Measurements from ENCODE around the gene MPPED1.

The MPPED1 gene

DNA sequence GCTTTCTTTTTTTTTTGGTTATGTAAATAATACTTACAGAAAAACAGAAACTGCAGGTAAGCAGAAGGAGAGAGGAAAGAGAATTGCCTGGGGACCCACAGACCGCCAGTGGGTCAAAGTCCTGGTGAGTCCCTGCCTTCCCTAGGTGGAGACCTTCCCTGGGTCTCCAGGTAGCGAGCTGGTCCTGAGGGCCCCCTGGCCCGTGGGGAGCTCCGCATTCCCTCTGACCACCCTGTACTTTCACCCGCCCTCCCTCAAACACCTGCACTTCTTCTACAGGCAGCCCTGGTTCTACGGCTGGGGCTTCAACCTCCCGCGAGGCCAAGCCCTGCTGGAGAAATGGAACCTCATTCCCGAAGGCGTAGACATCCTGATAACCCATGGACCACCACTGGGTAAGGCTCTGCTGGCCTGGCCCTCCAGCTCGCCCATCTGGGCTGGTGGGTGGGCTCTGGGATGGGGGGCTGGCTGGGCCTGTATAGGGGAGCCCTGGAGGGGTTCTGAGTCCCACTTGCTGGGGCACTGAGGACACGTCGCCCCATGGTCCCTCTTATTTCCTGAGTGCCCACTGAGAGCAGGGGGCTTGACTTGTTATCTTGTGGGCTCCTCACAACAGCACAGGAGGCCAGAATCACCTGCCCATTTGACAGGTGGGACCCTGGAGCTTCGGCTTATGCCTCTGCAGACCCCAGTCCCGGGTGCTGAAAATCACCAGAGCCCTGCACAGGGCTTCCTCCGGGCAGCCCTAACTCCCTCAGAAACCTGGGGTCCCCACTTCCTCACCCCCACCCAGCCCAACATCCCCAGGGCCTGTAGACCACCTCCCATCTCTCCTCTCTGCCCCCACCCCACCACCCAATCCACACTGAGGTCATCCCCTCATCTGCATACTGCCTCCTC, 86.4 kb downstream of the MPPED1 start:
- no peak overlapping the region for H3K9ac ChIP-seq (ENCODE audit: low read length)
- no peak overlapping the region for H3K4me3 ChIP-seq (ENCODE audit: low read depth in 1 of 2, low read length in 2 of 2)
- H3K9me3 ChIP-seq (ENCODE audit: low read length) = no peaks in the 10 kb centered on the region
- no peaks in the 10 kb centered on the region for H3K36me3 ChIP-seq (ENCODE audit: insufficient read depth, low read length)
- H3K27ac ChIP-seq (ENCODE audit: low read depth, low read length) = no peak overlapping the region
- H3K4me1 ChIP-seq (ENCODE audit: insufficient read depth, low read length) = no peaks in the 10 kb centered on the region
- H3K27me3 ChIP-seq (ENCODE audit: control insufficient read depth in 1 of 2, insufficient read depth in 2 of 2, low read length in 2 of 2) = peaks cover 0 to 5% of the 10 kb centered on the region in 2 donors

DNA sequence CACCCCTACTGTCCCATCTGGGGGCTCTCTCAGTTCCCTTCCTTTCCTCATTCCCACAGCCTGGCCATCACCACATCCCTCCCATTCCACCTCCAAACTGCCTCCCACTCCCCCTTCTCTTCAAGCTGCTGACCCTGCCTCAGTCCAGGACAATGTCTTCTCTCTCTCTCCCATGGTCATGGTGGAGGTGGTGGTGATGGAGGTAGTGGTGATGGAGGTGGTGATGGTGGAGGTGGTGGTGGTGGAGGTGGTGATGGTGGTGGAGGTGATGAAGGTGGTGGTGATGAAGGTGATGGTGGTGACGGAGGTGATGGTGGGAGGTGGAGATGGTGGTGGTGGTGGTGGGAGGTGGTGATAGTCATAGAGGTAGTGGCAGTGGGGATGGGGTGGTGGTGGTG, 87.0 kb downstream of the MPPED1 start:
- Histone ChIP-seq H3K9me3 (ENCODE audit: low read length) (no peaks in the 10 kb centered on the region), H3K4me3 (ENCODE audit: low read depth in 1 of 2, low read length in 2 of 2) (no peak overlapping the region), H3K27ac (ENCODE audit: low read depth, low read length) (no peak overlapping the region), H3K36me3 (ENCODE audit: insufficient read depth, low read length) (no peaks in the 10 kb centered on the region), H3K4me1 (ENCODE audit: insufficient read depth, low read length) (no peaks in the 10 kb centered on the region), H3K9ac (ENCODE audit: low read length) (no peak overlapping the region), H3K27me3 (ENCODE audit: control insufficient read depth in 1 of 2, insufficient read depth in 2 of 2, low read length in 2 of 2) (no peaks in the 10 kb centered on the region)

DNA sequence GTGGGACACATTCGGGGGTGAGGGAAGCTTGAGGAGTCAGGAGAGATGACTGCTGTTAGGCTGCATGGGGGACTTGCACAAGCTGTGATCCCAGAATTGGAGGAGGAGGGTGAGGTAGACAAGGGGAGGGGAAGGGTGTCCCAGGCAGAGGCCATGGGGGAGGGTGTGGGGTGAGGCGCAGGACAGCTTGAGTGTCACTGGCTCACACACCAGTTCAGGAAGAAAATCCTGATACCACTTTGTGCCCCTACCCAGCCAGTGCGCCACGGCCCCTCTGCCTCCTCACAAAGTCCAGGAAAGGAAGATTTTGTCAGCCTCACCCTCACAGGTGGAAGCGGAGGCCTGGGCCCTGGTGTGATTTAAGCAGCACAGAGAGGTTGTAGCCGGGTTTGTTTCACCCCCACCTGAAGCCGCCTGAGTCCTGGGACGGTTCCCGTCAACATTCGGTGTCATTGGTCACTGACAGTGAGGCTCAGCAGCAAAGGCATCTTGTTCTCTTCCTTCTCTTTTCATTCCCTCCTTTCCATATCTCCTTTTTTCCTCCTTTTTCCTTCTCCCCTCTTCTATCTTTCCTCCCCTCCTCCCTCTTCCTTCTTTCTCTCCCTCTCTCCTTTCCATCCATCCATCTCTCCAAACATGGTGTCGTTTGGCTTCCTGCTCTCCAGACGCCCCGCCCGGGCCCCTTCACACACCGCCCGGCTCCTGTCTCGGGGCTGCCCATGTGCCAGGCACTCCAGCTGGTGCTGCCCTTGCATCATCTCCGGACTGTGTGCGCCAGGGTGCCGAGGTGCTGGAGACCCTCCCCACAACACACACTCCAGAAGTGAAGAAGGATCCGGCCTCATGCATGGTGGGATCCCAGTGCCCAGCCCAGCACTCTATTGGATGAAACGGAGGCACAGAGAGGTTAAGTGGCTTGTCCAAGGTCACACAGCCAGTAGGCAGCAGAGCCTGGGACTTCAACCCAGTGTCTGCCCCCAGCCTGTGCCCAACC, 89.3 kb downstream of the MPPED1 start:
- H3K9ac ChIP-seq (ENCODE audit: low read length) = no peak overlapping the region
- no peaks in the 10 kb centered on the region for H3K36me3 ChIP-seq (ENCODE audit: insufficient read depth, low read length)
- no peaks in the 10 kb centered on the region for H3K4me1 ChIP-seq (ENCODE audit: insufficient read depth, low read length)
- no peak overlapping the region for H3K4me3 ChIP-seq (ENCODE audit: low read depth in 1 of 2, low read length in 2 of 2)
- H3K27ac ChIP-seq (ENCODE audit: low read depth, low read length) = no peak overlapping the region
- H3K9me3 ChIP-seq (ENCODE audit: low read length) = no peaks in the 10 kb centered on the region
- H3K27me3 ChIP-seq (ENCODE audit: control insufficient read depth in 1 of 2, insufficient read depth in 2 of 2, low read length in 2 of 2) = no peaks in the 10 kb centered on the region

DNA sequence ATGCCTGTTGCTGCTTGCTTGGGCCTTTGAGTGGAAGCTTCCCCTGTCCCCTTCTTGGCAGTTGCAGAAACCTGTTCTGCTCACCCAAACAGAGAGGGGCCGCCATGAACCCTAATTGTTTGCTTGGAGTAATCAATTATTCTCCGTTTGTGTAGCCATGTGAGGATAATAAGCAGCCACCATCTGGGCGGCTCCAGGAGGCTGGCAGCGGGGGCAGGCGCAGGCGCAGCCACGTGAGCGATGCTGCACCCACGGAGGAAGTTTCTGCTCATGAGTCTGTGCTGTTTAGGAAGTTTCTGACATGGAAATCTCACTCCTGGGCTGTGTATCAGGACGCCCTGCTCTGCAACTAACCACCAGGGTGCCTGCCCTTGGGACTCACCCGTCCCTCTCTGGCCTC, 90.1 kb downstream of the MPPED1 start:
- no peak overlapping the region for H3K4me3 ChIP-seq (ENCODE audit: low read depth in 1 of 2, low read length in 2 of 2)
- H3K9ac ChIP-seq (ENCODE audit: low read length) = no peak overlapping the region
- H3K27ac ChIP-seq (ENCODE audit: low read depth, low read length) = no peak overlapping the region
- H3K36me3 ChIP-seq (ENCODE audit: insufficient read depth, low read length) = no peaks in the 10 kb centered on the region
- no peaks in the 10 kb centered on the region for H3K9me3 ChIP-seq (ENCODE audit: low read length)
- no peaks in the 10 kb centered on the region for H3K4me1 ChIP-seq (ENCODE audit: insufficient read depth, low read length)
- H3K27me3 ChIP-seq (ENCODE audit: control insufficient read depth in 1 of 2, insufficient read depth in 2 of 2, low read length in 2 of 2) = no peaks in the 10 kb centered on the region

DNA sequence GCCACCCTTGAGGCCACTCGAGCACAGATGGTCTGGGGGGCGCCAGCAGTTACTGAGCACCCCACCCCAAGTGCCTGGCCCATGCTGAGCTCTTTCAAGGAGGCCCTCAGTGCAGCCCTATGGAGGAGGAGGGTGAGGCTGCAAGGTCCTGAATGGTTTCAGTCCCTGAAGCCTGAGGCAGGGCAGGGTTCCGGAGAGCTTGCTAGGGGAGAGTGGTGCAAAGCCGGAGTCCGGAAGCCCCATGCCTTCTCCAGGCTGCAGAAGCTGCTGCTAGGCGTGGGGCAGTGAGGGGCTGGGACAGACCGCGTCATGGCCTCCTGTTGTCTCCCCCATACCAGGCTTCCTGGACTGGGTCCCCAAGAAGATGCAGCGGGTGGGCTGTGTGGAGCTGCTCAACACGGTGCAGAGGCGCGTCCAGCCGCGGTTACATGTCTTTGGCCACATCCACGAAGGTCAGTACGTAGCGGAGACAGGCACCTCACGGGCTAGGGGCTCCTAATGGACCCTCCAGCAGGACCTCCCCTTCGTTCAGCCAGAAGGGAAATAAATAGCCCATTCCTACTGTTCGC, 90.6 kb downstream of the MPPED1 start:
- no peaks in the 10 kb centered on the region for H3K9me3 ChIP-seq (ENCODE audit: low read length)
- H3K36me3 ChIP-seq (ENCODE audit: insufficient read depth, low read length) = no peaks in the 10 kb centered on the region
- no peak overlapping the region for H3K4me3 ChIP-seq (ENCODE audit: low read depth in 1 of 2, low read length in 2 of 2)
- H3K4me1 ChIP-seq (ENCODE audit: insufficient read depth, low read length) = no peaks in the 10 kb centered on the region
- no peak overlapping the region for H3K27ac ChIP-seq (ENCODE audit: low read depth, low read length)
- H3K27me3 ChIP-seq (ENCODE audit: control insufficient read depth in 1 of 2, insufficient read depth in 2 of 2, low read length in 2 of 2) = no peaks in the 10 kb centered on the region
- H3K9ac ChIP-seq (ENCODE audit: low read length) = no peak overlapping the region

DNA sequence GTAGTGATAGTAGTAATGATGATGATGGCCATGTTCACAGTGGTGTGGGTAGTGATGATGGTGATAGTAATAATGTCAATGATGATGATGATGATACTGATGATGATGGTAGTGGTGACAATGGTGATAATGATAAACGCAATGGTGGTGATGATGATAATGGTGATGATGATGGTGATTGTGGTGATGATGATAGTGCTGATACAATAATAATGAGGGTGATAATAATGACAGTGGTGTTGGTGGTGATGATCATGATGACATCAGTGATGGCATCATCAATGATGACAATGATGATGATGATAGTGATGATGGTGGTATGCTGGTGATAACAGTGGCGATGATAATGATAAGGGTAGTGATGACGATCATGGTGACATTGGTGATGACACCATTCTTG, 92.3 kb downstream of the MPPED1 start:
- H3K27me3 ChIP-seq (ENCODE audit: control insufficient read depth in 1 of 2, insufficient read depth in 2 of 2, low read length in 2 of 2) = no peaks in the 10 kb centered on the region
- H3K9me3 ChIP-seq (ENCODE audit: low read length) = no peaks in the 10 kb centered on the region
- no peaks in the 10 kb centered on the region for H3K4me1 ChIP-seq (ENCODE audit: insufficient read depth, low read length)
- H3K36me3 ChIP-seq (ENCODE audit: insufficient read depth, low read length) = no peaks in the 10 kb centered on the region
- no peak overlapping the region for H3K9ac ChIP-seq (ENCODE audit: low read length)
- H3K4me3 ChIP-seq (ENCODE audit: low read depth in 1 of 2, low read length in 2 of 2) = no peak overlapping the region
- no peak overlapping the region for H3K27ac ChIP-seq (ENCODE audit: low read depth, low read length)

DNA sequence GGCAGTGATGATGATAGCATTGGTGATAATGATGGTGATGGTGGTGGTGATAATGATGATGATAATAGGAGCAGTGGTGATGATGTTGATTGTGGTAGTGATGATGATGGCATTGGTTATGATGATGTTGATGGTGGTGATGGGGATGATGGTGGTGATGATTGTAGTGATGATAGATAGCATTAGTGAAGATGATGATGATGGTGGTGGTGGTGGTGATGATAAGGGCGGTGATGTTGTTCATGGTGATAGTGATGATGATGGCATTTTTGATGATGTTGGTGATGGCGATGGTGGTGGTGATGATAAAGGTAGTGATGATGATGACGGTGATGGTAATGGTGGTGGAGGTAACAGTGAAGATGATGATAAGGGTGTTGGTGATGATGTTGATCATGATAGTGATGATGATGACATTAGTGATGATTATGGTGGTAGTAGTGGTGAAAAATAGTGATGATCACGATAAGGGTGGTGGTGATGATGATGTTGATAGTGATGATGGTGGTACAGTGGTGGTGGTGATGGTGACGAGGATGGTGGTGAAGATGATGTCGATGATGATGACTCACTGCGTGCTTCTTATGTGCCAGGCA, 93.0 kb downstream of the MPPED1 start:
- H3K9me3 ChIP-seq (ENCODE audit: low read length) = no peaks in the 10 kb centered on the region
- H3K27ac ChIP-seq (ENCODE audit: low read depth, low read length) = no peak overlapping the region
- H3K27me3 ChIP-seq (ENCODE audit: control insufficient read depth in 1 of 2, insufficient read depth in 2 of 2, low read length in 2 of 2) = no peaks in the 10 kb centered on the region
- no peaks in the 10 kb centered on the region for H3K36me3 ChIP-seq (ENCODE audit: insufficient read depth, low read length)
- no peaks in the 10 kb centered on the region for H3K4me1 ChIP-seq (ENCODE audit: insufficient read depth, low read length)
- H3K4me3 ChIP-seq (ENCODE audit: low read depth in 1 of 2, low read length in 2 of 2) = no peak overlapping the region
- H3K9ac ChIP-seq (ENCODE audit: low read length) = no peak overlapping the region

DNA sequence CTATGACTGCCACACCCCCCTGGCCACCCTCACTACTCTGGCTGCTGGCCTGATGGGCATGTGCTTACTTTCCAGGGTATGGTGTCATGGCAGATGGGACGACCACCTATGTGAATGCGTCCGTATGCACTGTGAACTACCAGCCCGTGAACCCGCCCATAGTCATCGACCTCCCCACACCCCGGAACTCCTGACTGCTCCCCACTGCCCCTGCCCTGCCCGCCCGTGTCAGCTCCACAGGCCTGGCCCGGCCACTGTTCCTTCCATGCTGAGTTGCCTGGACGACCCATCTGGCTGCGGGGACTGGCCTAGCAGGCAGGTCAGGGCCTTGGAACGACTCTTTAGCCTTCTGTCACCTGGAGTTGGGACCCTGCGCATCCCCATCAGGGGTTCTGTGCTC, 93.6 kb downstream of the MPPED1 start:
- H3K9ac ChIP-seq (ENCODE audit: low read length) = no peak overlapping the region
- no peaks in the 10 kb centered on the region for H3K4me1 ChIP-seq (ENCODE audit: insufficient read depth, low read length)
- H3K27me3 ChIP-seq (ENCODE audit: control insufficient read depth in 1 of 2, insufficient read depth in 2 of 2, low read length in 2 of 2) = no peaks in the 10 kb centered on the region
- H3K9me3 ChIP-seq (ENCODE audit: low read length) = no peaks in the 10 kb centered on the region
- no peak overlapping the region for H3K4me3 ChIP-seq (ENCODE audit: low read depth in 1 of 2, low read length in 2 of 2)
- no peaks in the 10 kb centered on the region for H3K36me3 ChIP-seq (ENCODE audit: insufficient read depth, low read length)
- no peak overlapping the region for H3K27ac ChIP-seq (ENCODE audit: low read depth, low read length)

DNA sequence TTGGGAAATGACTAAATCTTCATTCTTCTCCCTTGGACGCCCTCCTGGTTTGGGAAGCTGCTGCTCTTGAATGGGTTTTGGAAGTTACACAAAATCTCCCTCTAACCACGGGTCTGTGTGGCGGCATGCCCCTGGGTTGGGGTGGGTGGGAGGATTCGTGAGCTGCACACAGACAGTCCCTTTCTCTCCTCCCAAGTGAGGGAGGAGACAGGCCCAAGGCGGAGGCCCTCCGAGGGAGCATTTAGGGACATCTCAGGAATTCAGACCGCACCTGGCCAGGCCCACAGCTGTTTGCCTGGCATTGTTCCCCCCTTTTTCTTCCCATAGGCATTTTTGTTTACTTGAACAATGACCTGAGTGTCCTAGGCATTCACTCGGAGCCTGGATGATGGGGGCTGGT, 94.1 kb downstream of the MPPED1 start:
- H3K9me3 ChIP-seq (ENCODE audit: low read length) = no peaks in the 10 kb centered on the region
- H3K27ac ChIP-seq (ENCODE audit: low read depth, low read length) = no peak overlapping the region
- no peak overlapping the region for H3K4me3 ChIP-seq (ENCODE audit: low read depth in 1 of 2, low read length in 2 of 2)
- no peaks in the 10 kb centered on the region for H3K4me1 ChIP-seq (ENCODE audit: insufficient read depth, low read length)
- no peak overlapping the region for H3K9ac ChIP-seq (ENCODE audit: low read length)
- H3K36me3 ChIP-seq (ENCODE audit: insufficient read depth, low read length) = no peaks in the 10 kb centered on the region
- no peaks in the 10 kb centered on the region for H3K27me3 ChIP-seq (ENCODE audit: control insufficient read depth in 1 of 2, insufficient read depth in 2 of 2, low read length in 2 of 2)

DNA sequence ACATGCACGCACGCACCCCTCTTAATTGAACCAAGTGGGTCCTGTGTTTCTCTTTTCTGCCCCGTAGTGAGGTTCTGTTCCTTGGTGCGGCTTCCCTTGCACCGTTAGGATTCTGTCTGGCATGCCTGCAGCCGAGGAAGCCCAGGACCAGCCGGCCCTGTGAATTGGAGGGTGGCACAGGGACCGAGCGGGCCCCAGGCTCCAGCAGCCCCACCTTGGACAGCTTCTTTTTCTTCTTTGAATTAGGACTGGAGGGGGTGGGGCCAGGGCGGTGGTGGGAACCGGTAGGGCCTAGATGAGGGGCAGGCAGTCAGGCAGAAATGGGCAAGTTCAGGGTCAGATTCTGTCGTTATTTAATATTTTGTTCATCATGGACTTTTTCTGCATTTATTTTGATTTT, 94.7 kb downstream of the MPPED1 start:
- H3K9me3 ChIP-seq (ENCODE audit: low read length) = no peaks in the 10 kb centered on the region
- H3K36me3 ChIP-seq (ENCODE audit: insufficient read depth, low read length) = no peaks in the 10 kb centered on the region
- no peak overlapping the region for H3K27ac ChIP-seq (ENCODE audit: low read depth, low read length)
- H3K27me3 ChIP-seq (ENCODE audit: control insufficient read depth in 1 of 2, insufficient read depth in 2 of 2, low read length in 2 of 2) = no peaks in the 10 kb centered on the region
- H3K4me1 ChIP-seq (ENCODE audit: insufficient read depth, low read length) = no peaks in the 10 kb centered on the region
- H3K9ac ChIP-seq (ENCODE audit: low read length) = no peak overlapping the region
- no peak overlapping the region for H3K4me3 ChIP-seq (ENCODE audit: low read depth in 1 of 2, low read length in 2 of 2)

DNA sequence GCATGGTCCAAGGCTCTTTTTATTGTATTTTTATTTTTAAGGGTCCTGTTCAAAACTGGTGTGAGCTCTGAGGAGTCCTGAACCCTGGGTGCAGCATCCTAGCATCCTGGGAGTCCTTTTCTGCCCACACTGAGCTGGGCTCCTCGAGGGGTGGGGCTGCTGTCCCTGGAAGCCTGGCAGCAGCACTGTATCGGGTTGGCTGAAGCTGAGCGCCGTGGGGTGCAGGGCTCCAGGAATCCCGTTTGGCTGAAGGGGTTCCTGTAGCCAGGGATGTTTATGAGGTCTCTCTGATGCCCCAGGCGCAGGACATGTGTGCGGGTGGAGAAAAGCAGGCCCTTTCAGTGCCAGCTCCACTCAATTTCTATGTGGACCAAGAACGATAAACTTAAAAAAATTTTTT, 95.4 kb downstream of the MPPED1 start:
- H3K4me1 ChIP-seq (ENCODE audit: insufficient read depth, low read length) = no peaks in the 10 kb centered on the region
- H3K9me3 ChIP-seq (ENCODE audit: low read length) = no peaks in the 10 kb centered on the region
- no peak overlapping the region for H3K9ac ChIP-seq (ENCODE audit: low read length)
- H3K27ac ChIP-seq (ENCODE audit: low read depth, low read length) = no peak overlapping the region
- no peak overlapping the region for H3K4me3 ChIP-seq (ENCODE audit: low read depth in 1 of 2, low read length in 2 of 2)
- no peaks in the 10 kb centered on the region for H3K36me3 ChIP-seq (ENCODE audit: insufficient read depth, low read length)
- H3K27me3 ChIP-seq (ENCODE audit: control insufficient read depth in 1 of 2, insufficient read depth in 2 of 2, low read length in 2 of 2) = no peaks in the 10 kb centered on the region
